Glutamatergic neuron (in vitro differentiated cells): ENCODE data around the gene ATG4C. TPM values are rescaled to one million over a fixed set of nuclear protein-coding genes. Genes with fewer than 3 reads are reported as not detected.
"Not testable (repeated sequence)": the region's sequence is repeated elsewhere in the genome, so short reads cannot be mapped to it uniquely, and the experiment has no call there.

Experiments
- DNase-seq: peaks from one replicate; pipeline ENCODE4 v3.0.0; 2022
- H3K27ac Mint-ChIP-seq: one replicate; pipeline ENCODE4 v1.8.0; 2020; ENCODE audit warnings: mild to moderate bottlenecking, mixed read lengths, inconsistent platforms; ENCODE audit not compliant: unreplicated experiment
- H3K27me3 Mint-ChIP-seq: one replicate; pipeline ENCODE4 v1.8.0; 2020; ENCODE audit warnings: mild to moderate bottlenecking, moderate library complexity, mixed read lengths, inconsistent platforms; ENCODE audit not compliant: unreplicated experiment
- H3K36me3 Mint-ChIP-seq: one replicate; pipeline ENCODE4 v1.8.0; 2020; ENCODE audit warnings: mild to moderate bottlenecking, mixed read lengths, inconsistent platforms; ENCODE audit not compliant: unreplicated experiment
- H3K4me1 Mint-ChIP-seq: one replicate; pipeline ENCODE4 v1.8.0; 2020; ENCODE audit warnings: mild to moderate bottlenecking, low read depth, mixed read lengths, inconsistent platforms; ENCODE audit not compliant: unreplicated experiment
- H3K4me3 Mint-ChIP-seq: one replicate; pipeline ENCODE4 v1.8.0; 2020; ENCODE audit warnings: mild to moderate bottlenecking, mixed read lengths, inconsistent platforms; ENCODE audit not compliant: unreplicated experiment
- H3K9me3 Mint-ChIP-seq: one replicate; pipeline ENCODE4 v1.8.0; 2020; ENCODE audit warnings: mild to moderate bottlenecking, moderate library complexity, mixed read lengths, inconsistent platforms; ENCODE audit not compliant: unreplicated experiment
- CTCF ChIP-seq: fragments of 200-600 bp; sonication (generic); IDR thresholded peaks from one replicate; pipeline ENCODE4 v1.5.0; 2021; ENCODE audit not compliant: partially characterized antibody, unreplicated experiment
- long read RNA-seq: library from polyadenylated mRNA; unstranded; transcript quantifications from one replicate; pipeline ENCODE4 v2.0.0, GENCODE V29; 2020; ENCODE audit not compliant: unreplicated experiment
- total RNA-seq: library from RNA; stranded (reverse); fragmentation: NEBNext Ultra II Directional; extraction: Animal tissue kit (Norgen Biotek cat#: 25700); gene quantifications from one replicate; pipeline ENCODE4 v1.2.1, GENCODE V29; 2021; ENCODE audit not compliant: unreplicated experiment

The ATG4C gene, protein sequence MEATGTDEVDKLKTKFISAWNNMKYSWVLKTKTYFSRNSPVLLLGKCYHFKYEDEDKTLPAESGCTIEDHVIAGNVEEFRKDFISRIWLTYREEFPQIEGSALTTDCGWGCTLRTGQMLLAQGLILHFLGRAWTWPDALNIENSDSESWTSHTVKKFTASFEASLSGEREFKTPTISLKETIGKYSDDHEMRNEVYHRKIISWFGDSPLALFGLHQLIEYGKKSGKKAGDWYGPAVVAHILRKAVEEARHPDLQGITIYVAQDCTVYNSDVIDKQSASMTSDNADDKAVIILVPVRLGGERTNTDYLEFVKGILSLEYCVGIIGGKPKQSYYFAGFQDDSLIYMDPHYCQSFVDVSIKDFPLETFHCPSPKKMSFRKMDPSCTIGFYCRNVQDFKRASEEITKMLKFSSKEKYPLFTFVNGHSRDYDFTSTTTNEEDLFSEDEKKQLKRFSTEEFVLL
- 8.7 TPM for total RNA-seq
- long read RNA-seq, partial matches to known transcripts = 0 of 1 reads
- long read RNA-seq, other reads (novel, unspliced or antisense) = 1 of 1 reads

DNA sequence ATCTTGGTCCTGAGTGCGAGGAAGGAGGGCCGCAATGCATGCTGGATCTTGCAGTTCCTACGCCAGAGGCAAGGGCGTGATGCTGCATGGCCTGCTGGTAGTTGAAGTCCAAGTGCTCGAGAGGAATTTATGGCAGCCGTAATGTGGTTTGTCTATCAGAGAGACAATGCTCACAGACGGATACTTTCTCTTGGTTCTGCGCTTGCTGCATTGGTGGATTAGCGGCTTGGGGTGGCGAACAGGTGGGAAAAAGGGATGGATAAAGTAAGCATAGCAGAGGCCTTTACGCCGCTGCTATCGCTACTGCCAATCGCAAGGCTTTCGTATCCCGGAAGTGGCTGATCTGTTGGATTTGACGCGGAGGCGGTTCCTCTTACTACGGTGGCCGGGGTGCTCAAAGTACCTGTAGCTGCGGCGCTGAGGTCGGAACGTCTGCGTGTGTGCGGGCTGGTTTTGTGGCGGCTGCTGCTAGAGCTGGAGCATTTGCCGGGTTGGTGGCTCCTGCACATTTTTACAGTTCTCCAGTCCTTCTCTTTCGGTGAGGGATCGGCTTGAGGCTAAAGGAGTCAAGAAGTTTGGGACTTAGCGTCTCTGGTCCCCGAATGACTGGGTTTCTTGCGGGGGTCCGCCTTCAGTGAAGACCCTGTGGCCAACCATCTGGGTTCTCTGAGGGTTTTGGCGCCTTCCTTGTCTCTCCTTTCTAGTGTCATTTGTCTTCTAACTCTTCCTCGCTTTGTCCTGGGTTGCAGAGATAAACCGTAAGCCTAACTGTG lies at the start of gene ATG4C:
ATG4C (plus strand) TSS at position 397 of the 773 bp plus-strand sequence. CDS start 19,655 bp downstream, outside the sequence.
- H3K4me3 Mint-ChIP-seq = no peak within 1 kb of the TSS
- H3K9me3 Mint-ChIP-seq = no peaks in the 10 kb centered on the region
- peak; percentile 90 for DNase-seq
- H3K36me3 Mint-ChIP-seq = no peaks in the 10 kb centered on the region
- H3K4me1 Mint-ChIP-seq = no peaks in the 10 kb centered on the region
- H3K27me3 Mint-ChIP-seq = no peaks in the 10 kb centered on the region
- TF ChIP-seq CTCF = no peak
- H3K27ac Mint-ChIP-seq = no peak within 1 kb of the TSS

GRCh38 chr1:62735491-62736171 lies 48.3 kb upstream of the ATG4C start:
- Mint-ChIP-seq H3K36me3 (no peaks in the 10 kb centered on the region), H3K27me3 (peaks cover 2% of the 10 kb centered on the region), H3K27ac (no peak overlapping the region), H3K9me3 (no peaks in the 10 kb centered on the region), H3K4me1 (peaks cover 2% of the 10 kb centered on the region), H3K4me3 (no peak overlapping the region)
- no peak for TF ChIP-seq CTCF
- no peak for DNase-seq

DNA sequence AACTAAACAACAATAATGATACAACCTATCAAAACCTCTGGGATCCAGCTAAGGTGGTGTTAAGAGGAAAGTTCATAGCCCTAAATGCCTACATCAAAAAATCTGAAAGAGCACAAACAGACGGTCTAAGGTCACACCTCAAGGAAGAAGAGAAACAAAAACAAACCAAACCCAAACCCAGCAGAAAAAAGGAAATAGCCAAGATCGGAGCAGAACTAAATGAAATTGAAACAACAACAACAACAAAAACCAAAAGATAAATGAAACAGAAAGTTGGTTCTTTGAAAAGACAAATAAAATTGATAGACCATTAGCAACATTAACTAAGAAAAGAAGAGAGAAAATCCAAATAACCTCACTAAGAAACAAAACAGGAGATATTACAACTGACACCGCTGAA lies 43.2 kb upstream of the ATG4C start:
- DNase-seq, H3K4me3 Mint-ChIP-seq, H3K36me3 Mint-ChIP-seq, H3K27me3 Mint-ChIP-seq, H3K9me3 Mint-ChIP-seq, H3K4me1 Mint-ChIP-seq, H3K27ac Mint-ChIP-seq: not testable (repeated sequence)

DNA sequence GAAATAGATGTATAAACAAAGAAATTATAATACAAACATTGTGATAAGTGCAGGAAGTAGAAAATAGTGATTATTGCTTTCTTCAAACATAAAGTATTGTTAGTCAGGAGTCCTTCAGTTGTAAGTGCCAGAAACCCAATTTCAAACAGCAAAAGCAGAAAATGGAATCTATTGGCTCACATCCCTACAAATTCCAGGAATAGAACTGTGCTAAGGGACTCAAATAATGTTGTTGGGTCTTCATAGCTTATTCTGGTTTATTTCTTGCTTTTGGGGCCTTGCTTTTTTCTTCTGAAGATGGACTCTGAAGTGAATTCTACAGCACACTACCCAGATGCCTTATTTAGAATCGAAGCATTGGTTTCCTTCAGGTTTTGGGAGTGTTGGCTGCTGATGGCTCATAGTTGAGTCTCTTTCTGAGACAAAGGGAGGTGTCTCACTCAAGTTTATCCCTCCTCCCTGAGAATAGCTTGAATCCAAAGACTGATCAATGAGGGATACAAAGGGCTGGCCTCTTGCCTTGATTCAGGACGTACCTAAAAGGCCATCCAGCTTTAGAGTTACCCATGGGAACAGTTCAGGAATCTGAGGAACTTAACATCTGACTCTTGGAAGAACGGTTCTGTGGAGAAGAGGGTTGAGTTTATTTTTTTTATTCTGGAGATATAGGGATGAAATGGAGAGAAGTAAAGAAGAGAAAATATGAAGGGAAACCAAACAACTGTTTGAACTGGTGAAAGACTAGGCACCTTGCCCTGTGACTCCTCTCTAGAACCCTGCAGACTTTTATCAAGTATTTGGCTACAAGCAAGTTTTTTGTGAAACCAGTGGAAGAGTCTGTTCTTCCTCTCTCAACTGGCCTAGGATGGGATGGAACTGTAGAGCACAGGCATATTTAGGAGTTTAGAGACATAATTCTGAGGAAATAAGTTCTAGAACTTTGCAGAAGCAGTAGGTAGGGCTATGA lies 39.0 kb upstream of the ATG4C start:
- no peak overlapping the region for H3K27ac Mint-ChIP-seq
- H3K4me3 Mint-ChIP-seq = no peak overlapping the region
- no peak for DNase-seq
- H3K27me3 Mint-ChIP-seq = peaks cover under 1% of the 10 kb centered on the region
- H3K4me1 Mint-ChIP-seq = no peaks in the 10 kb centered on the region
- H3K9me3 Mint-ChIP-seq = no peaks in the 10 kb centered on the region
- H3K36me3 Mint-ChIP-seq = no peaks in the 10 kb centered on the region
- TF ChIP-seq CTCF = no peak
